WTC11 (cell line): ENCODE data around the gene SERTAD1. TPM values are rescaled to one million over a fixed set of nuclear protein-coding genes. Genes with fewer than 3 reads are reported as not detected.

ENCODE experiments used
- ATAC-seq: fragments of 200-7000 bp; cut with Tn5 transposase; 2 replicates; pipeline ENCODE4 v1.10.0; 2021; ENCODE audit warnings: mild to moderate bottlenecking, moderate library complexity
- Bru-seq: library from RNA; stranded (reverse); fragments of 400-500 nt; gene quantifications from one replicate; lab custom pipeline; 2021; lab: Mats Ljungman, UMichigan
- CTCF ChIA-PET: fragments of 300-600 bp; sonication (Branson Sonifier 250); formaldehyde crosslinking; loops from one replicate; lab custom pipeline; 2021; ENCODE audit warnings: antibody characterized with exemption; lab: Charles Lee
- POLR2A ChIA-PET: fragments of 350-600 bp; sonication (Branson Sonifier 250); formaldehyde crosslinking; loops from one replicate; lab custom pipeline; 2021; ENCODE audit warnings: antibody characterized with exemption; lab: Charles Lee
- DNase-seq: peaks from one replicate; pipeline ENCODE4 v3.0.0; 2021; ENCODE audit warnings: low spot score
- H3K27ac Mint-ChIP-seq: 2 replicates; pipeline ENCODE4 v1.8.0; 2021; ENCODE audit warnings: mixed read lengths
- H3K27me3 Mint-ChIP-seq: 2 replicates; pipeline ENCODE4 v1.8.0; 2021; ENCODE audit warnings: low read depth, mild to moderate bottlenecking, moderate library complexity, mixed read lengths
- H3K36me3 Mint-ChIP-seq: 2 replicates; pipeline ENCODE4 v1.8.0; 2021; ENCODE audit warnings: mixed read lengths
- H3K4me1 Mint-ChIP-seq: 2 replicates; pipeline ENCODE4 v1.8.0; 2022; ENCODE audit warnings: mixed read lengths
- H3K4me3 Mint-ChIP-seq: 2 replicates; pipeline ENCODE4 v1.8.0; 2021; ENCODE audit warnings: mild to moderate bottlenecking, moderate library complexity, mixed read lengths
- H3K9me3 Mint-ChIP-seq: 2 replicates; pipeline ENCODE4 v1.8.0; 2021; ENCODE audit warnings: mixed read lengths
- ATF2 ChIP-seq: sonication (generic); formaldehyde crosslinking; IDR thresholded peaks from 2 replicates; pipeline ENCODE4 v1.8.1; 2022; ENCODE audit warnings: low read depth, missing genetic modification reagents, borderline replicate concordance
- CTCF ChIP-seq: fragments of 200-600 bp; IDR thresholded peaks from 2 replicates; pipeline ENCODE4 v1.8.0; 2022; ENCODE audit warnings: antibody characterized with exemption
- HMGXB4 ChIP-seq: sonication (generic); formaldehyde crosslinking; IDR thresholded peaks from 2 replicates; pipeline ENCODE4 v1.8.1; 2023; ENCODE audit warnings: mild to moderate bottlenecking, moderate library complexity, missing genetic modification reagents
- MYBL2 ChIP-seq: sonication (generic); formaldehyde crosslinking; IDR thresholded peaks from 2 replicates; pipeline ENCODE4 v1.8.1; 2023; ENCODE audit warnings: mild to moderate bottlenecking, moderate library complexity, missing genetic modification reagents
- OVOL2 ChIP-seq: fragments of 250-450 bp; sonication (Bioruptor Pico); IDR thresholded peaks from 2 replicates; pipeline ENCODE4 v1.9.0; 2021; ENCODE audit warnings: mild to moderate bottlenecking, borderline replicate concordance
- SMAD4 ChIP-seq: sonication (generic); formaldehyde crosslinking; IDR thresholded peaks from 2 replicates; pipeline ENCODE4 v1.8.0; 2022; ENCODE audit warnings: mild to moderate bottlenecking, missing genetic modification reagents
- TEAD4 ChIP-seq: sonication (generic); formaldehyde crosslinking; IDR thresholded peaks from 2 replicates; pipeline ENCODE4 v1.8.0; 2022; ENCODE audit warnings: mild to moderate bottlenecking, missing genetic modification reagents
- ZMAT4 ChIP-seq: fragments of 250-450 bp; sonication (Bioruptor Pico); IDR thresholded peaks from 2 replicates; pipeline ENCODE4 v1.9.0; 2021; ENCODE audit warnings: mild to moderate bottlenecking
- ZNF138 ChIP-seq: sonication (generic); formaldehyde crosslinking; conservative IDR thresholded peaks from 2 replicates; pipeline ENCODE4 v1.8.1; 2022; ENCODE audit warnings: mild to moderate bottlenecking, moderate library complexity, missing genetic modification reagents
- ZNF671 ChIP-seq: fragments of 250-450 bp; sonication (Bioruptor Pico); IDR thresholded peaks from 2 replicates; pipeline ENCODE4 v1.8.0; 2021; ENCODE audit warnings: mild to moderate bottlenecking
- long read RNA-seq, 3 experiments: library from RNA in 1 of 3; library from capped mRNA in 1 of 3; library from polyadenylated mRNA in 1 of 3; unstranded in 2 of 3; stranded (forward) in 1 of 3; transcript quantifications; one replicate each; pipeline ENCODE4 v2.0.0, GENCODE V29; 2021
- total RNA-seq: library from RNA; stranded (reverse); gene quantifications from 3 replicates; pipeline ENCODE4 v1.2.3, GENCODE V29; 2021
- TF ChIP-seq, protein P1 (sequence below): sonication (generic); formaldehyde crosslinking; IDR thresholded peaks from 2 replicates; pipeline ENCODE4 v1.8.1; 2022; ENCODE audit warnings: mild to moderate bottlenecking, missing genetic modification reagents, moderate library complexity, borderline replicate concordance
- TF ChIP-seq, protein P2 (sequence below): sonication (generic); formaldehyde crosslinking; IDR thresholded peaks from 2 replicates; pipeline ENCODE4 v1.8.1; 2023; ENCODE audit warnings: mild to moderate bottlenecking, missing genetic modification reagents, borderline replicate concordance
- TF ChIP-seq, protein P3 (sequence below): fragments of 250-450 bp; sonication (Bioruptor Pico); IDR thresholded peaks from 2 replicates; pipeline ENCODE4 v1.9.0; 2021; ENCODE audit warnings: mild to moderate bottlenecking, borderline replicate concordance
- TF ChIP-seq, protein P4 (sequence below): sonication (generic); formaldehyde crosslinking; IDR thresholded peaks from 2 replicates; pipeline ENCODE4 v1.8.0; 2022; ENCODE audit warnings: mild to moderate bottlenecking, missing genetic modification reagents

Gene SERTAD1, protein sequence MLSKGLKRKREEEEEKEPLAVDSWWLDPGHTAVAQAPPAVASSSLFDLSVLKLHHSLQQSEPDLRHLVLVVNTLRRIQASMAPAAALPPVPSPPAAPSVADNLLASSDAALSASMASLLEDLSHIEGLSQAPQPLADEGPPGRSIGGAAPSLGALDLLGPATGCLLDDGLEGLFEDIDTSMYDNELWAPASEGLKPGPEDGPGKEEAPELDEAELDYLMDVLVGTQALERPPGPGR
- total RNA-seq (6.8 to 8.6 TPM (median 7.4 TPM) in 3 replicates), Bru-seq, nascent RNA (percentile 71 among the genes with signal in this experiment)
- long read RNA-seq, experiment 1, transcript SERTAD1-201 (2 exons, 2,114 nt): major isoform, 10 of 11 reads
- long read RNA-seq, experiment 1, partial matches to known transcripts: 0 of 11 reads
- long read RNA-seq, experiment 1, other reads (novel, unspliced or antisense): 1 of 11 reads
- long read RNA-seq, experiment 2, transcript SERTAD1-201 (2 exons, 2,114 nt): major isoform, 14 of 14 reads
- long read RNA-seq, experiment 2, partial matches to known transcripts: 0 of 14 reads
- long read RNA-seq, experiment 2, other reads (novel, unspliced or antisense): 0 of 14 reads
- long read RNA-seq, experiment 3, transcript SERTAD1-201 (2 exons, 2,114 nt): major isoform, 28 of 28 reads
- long read RNA-seq, experiment 3, partial matches to known transcripts: 0 of 28 reads
- long read RNA-seq, experiment 3, other reads (novel, unspliced or antisense): 0 of 28 reads

DNA sequence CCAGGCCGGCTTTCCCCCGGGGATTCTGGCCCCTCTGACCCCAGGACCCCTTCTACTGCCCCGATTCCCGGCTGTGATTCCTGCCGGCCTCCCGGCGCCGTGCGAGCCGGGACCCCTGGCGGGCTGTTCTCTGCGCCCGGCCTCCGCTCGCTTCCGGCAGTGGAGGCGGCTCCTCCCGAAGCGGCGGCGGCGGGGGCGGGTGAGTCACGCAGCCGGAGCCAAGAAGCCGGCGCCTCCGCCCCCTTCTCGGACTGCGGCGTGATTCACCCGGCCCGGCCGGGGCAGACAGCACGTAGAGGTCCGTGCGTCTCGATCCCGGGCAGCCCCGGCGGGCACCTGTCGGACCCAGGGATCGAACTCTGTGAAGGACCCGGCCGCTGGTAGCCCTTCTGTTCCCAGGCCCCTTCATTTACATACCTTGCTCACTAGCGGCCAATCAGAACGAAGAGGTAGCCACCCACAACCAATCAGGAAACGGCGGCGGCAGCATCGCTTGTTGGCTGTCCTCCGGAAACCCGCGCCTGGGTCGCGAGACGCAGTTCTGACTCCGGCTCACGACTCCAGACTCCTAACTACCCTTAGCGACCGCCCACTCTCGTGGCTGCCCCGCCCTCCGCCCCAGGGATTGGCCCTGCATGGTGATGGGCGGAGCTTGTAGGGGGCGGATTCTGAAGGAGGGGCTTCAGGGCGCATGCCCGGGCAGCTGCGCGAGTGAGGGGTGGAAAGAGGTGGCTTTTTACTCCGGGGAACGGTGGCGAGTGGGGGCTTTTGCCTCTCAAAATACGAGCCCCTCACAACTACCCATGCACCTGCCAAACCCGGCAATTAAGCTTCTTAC is at the start of gene SERTAD1:
TSS of gene SERTAD1 (minus strand) at position 543 of the 838 bp plus-strand sequence. CDS start 2,446 bp downstream, outside the sequence.
- H3K27ac Mint-ChIP-seq: peak within 1 kb of the TSS; percentile 97
- DNase-seq: peak; percentile 100
- H3K4me3 Mint-ChIP-seq: peak within 1 kb of the TSS; percentile 91
- no peaks in the 10 kb centered on the region for H3K9me3 Mint-ChIP-seq
- peaks cover 16% of the 10 kb centered on the region for H3K4me1 Mint-ChIP-seq
- ATAC-seq: peak; percentile 89
- H3K27me3 Mint-ChIP-seq: peaks cover 3% of the 10 kb centered on the region; the same call in 1 of the 2 replicates
- ChIA-PET CTCF (interaction anchor here (0.6 to 3.3 kb wide), 26 partner anchors 8 to 1574 kb away, joined by 3 to 32 read pairs (median 4); partner anchors contain the start of genes BLVRB, PRX and RAB4B), POLR2A (interaction anchor here (0.7 to 1.9 kb wide), 12 partner anchors 9 to 990 kb away, joined by 3 to 32 read pairs (median 4); partner anchors contain the start of genes BLVRB, PRX, RPS16 and SERTAD3)
- no peaks in the 10 kb centered on the region; the same call in 1 of the 2 replicates for H3K36me3 Mint-ChIP-seq
- TF ChIP-seq, protein P1, sequence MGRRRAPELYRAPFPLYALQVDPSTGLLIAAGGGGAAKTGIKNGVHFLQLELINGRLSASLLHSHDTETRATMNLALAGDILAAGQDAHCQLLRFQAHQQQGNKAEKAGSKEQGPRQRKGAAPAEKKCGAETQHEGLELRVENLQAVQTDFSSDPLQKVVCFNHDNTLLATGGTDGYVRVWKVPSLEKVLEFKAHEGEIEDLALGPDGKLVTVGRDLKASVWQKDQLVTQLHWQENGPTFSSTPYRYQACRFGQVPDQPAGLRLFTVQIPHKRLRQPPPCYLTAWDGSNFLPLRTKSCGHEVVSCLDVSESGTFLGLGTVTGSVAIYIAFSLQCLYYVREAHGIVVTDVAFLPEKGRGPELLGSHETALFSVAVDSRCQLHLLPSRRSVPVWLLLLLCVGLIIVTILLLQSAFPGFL (CRISPR knock-in tag): no peak
- TF ChIP-seq ZMAT4 (no peak), ZNF671 (CRISPR knock-in tag) (no peak), HMGXB4 (no peak), ZNF138 (CRISPR knock-in tag) (no peak), OVOL2 (CRISPR knock-in tag) (no peak), SMAD4 (CRISPR knock-in tag) (no peak), ATF2 (CRISPR knock-in tag) (no peak), TEAD4 (CRISPR knock-in tag) (no peak), MYBL2 (peak; percentile 68; the same call in 1 of the 2 replicates), CTCF (peak; percentile 80)
- TF ChIP-seq, protein P2, sequence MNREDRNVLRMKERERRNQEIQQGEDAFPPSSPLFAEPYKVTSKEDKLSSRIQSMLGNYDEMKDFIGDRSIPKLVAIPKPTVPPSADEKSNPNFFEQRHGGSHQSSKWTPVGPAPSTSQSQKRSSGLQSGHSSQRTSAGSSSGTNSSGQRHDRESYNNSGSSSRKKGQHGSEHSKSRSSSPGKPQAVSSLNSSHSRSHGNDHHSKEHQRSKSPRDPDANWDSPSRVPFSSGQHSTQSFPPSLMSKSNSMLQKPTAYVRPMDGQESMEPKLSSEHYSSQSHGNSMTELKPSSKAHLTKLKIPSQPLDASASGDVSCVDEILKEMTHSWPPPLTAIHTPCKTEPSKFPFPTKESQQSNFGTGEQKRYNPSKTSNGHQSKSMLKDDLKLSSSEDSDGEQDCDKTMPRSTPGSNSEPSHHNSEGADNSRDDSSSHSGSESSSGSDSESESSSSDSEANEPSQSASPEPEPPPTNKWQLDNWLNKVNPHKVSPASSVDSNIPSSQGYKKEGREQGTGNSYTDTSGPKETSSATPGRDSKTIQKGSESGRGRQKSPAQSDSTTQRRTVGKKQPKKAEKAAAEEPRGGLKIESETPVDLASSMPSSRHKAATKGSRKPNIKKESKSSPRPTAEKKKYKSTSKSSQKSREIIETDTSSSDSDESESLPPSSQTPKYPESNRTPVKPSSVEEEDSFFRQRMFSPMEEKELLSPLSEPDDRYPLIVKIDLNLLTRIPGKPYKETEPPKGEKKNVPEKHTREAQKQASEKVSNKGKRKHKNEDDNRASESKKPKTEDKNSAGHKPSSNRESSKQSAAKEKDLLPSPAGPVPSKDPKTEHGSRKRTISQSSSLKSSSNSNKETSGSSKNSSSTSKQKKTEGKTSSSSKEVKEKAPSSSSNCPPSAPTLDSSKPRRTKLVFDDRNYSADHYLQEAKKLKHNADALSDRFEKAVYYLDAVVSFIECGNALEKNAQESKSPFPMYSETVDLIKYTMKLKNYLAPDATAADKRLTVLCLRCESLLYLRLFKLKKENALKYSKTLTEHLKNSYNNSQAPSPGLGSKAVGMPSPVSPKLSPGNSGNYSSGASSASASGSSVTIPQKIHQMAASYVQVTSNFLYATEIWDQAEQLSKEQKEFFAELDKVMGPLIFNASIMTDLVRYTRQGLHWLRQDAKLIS: no peak
- TF ChIP-seq, protein P3, sequence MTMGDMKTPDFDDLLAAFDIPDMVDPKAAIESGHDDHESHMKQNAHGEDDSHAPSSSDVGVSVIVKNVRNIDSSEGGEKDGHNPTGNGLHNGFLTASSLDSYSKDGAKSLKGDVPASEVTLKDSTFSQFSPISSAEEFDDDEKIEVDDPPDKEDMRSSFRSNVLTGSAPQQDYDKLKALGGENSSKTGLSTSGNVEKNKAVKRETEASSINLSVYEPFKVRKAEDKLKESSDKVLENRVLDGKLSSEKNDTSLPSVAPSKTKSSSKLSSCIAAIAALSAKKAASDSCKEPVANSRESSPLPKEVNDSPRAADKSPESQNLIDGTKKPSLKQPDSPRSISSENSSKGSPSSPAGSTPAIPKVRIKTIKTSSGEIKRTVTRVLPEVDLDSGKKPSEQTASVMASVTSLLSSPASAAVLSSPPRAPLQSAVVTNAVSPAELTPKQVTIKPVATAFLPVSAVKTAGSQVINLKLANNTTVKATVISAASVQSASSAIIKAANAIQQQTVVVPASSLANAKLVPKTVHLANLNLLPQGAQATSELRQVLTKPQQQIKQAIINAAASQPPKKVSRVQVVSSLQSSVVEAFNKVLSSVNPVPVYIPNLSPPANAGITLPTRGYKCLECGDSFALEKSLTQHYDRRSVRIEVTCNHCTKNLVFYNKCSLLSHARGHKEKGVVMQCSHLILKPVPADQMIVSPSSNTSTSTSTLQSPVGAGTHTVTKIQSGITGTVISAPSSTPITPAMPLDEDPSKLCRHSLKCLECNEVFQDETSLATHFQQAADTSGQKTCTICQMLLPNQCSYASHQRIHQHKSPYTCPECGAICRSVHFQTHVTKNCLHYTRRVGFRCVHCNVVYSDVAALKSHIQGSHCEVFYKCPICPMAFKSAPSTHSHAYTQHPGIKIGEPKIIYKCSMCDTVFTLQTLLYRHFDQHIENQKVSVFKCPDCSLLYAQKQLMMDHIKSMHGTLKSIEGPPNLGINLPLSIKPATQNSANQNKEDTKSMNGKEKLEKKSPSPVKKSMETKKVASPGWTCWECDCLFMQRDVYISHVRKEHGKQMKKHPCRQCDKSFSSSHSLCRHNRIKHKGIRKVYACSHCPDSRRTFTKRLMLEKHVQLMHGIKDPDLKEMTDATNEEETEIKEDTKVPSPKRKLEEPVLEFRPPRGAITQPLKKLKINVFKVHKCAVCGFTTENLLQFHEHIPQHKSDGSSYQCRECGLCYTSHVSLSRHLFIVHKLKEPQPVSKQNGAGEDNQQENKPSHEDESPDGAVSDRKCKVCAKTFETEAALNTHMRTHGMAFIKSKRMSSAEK: no peak
- TF ChIP-seq, protein P4, sequence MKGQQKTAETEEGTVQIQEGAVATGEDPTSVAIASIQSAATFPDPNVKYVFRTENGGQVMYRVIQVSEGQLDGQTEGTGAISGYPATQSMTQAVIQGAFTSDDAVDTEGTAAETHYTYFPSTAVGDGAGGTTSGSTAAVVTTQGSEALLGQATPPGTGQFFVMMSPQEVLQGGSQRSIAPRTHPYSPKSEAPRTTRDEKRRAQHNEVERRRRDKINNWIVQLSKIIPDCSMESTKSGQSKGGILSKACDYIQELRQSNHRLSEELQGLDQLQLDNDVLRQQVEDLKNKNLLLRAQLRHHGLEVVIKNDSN: no peak; the same call in 1 of the 2 replicates
